Suprapubic skin (tissue), 3 donors: ENCODE measurements around the gene CYP51A1.

ENCODE experiments used
- POLR2AphosphoS5 ChIP-seq, 3 donors: sonication (generic); formaldehyde crosslinking; IDR thresholded peaks; one replicate each; pipeline ENCODE4 v1.6.1; 2017; ENCODE audit warnings: antibody characterized with exemption in 3 of 3
- TF ChIP-seq, protein P1 (sequence below), 2 donors: fragments of 200-600 bp in 1 of 2; fragments of 450-650 bp in 1 of 2; sonication (generic) in 1 of 2; IDR thresholded peaks; one replicate each; pipeline ENCODE4 v1.5.1; 2016 to 2019; ENCODE audit warnings: antibody characterized with exemption in 2 of 2, mild to moderate bottlenecking in 1 of 2, moderate library complexity in 1 of 2

DNA sequence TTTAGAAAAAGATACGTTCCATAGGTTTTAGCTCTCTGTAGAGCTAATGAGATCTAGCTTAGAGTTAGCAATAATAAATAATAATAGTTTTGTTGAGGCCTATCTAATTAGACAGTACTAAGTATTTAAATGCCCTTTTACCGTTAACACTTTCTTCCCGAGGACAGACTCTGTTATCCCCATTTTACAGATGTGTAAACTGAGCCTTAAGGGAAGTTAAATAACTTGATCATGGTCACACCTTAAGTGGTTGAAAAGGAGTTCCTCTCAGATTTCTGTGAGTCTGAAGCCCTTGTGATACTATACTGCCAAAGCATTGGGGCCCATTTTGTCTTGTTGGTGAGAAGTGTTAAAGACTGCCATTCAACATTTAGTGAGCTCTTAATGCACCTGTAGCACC is 61.6 kb downstream of the CYP51A1 start:
- TF ChIP-seq, protein P1, sequence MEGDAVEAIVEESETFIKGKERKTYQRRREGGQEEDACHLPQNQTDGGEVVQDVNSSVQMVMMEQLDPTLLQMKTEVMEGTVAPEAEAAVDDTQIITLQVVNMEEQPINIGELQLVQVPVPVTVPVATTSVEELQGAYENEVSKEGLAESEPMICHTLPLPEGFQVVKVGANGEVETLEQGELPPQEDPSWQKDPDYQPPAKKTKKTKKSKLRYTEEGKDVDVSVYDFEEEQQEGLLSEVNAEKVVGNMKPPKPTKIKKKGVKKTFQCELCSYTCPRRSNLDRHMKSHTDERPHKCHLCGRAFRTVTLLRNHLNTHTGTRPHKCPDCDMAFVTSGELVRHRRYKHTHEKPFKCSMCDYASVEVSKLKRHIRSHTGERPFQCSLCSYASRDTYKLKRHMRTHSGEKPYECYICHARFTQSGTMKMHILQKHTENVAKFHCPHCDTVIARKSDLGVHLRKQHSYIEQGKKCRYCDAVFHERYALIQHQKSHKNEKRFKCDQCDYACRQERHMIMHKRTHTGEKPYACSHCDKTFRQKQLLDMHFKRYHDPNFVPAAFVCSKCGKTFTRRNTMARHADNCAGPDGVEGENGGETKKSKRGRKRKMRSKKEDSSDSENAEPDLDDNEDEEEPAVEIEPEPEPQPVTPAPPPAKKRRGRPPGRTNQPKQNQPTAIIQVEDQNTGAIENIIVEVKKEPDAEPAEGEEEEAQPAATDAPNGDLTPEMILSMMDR (IDR thresholded peaks at IDR 0.05) = no peak
- no peak for TF ChIP-seq POLR2AphosphoS5 (IDR thresholded peaks at IDR 0.05)
